HG03457 (cell line): ENCODE results near the gene APOL2.
"Not testable (repeated sequence)": the region's sequence is repeated elsewhere in the genome, so short reads cannot be mapped to it uniquely, and the experiment has no call there.

ENCODE experiments used
- ATAC-seq: cut with Tn5 transposase; IDR thresholded peaks from one replicate; pipeline ENCODE4 v1.9.1; 2021; ENCODE audit warnings: moderate number of reproducible peaks; ENCODE audit not compliant: unreplicated experiment

APOL2 gene

GRCh38 chr22:36263216-36263673 lies 23.9 kb upstream of the APOL2 start:
- ATAC-seq: not testable (repeated sequence)

GRCh38 chr22:36262307-36262706 lies 23.0 kb upstream of the APOL2 start:
- not testable (repeated sequence) for ATAC-seq

GRCh38 chr22:36261675-36262074 lies 22.3 kb upstream of the APOL2 start:
- not testable (repeated sequence) for ATAC-seq

GRCh38 chr22:36259615-36260300 lies 20.4 kb upstream of the APOL2 start:
- no peak for ATAC-seq

- no peak for ATAC-seq
Observed at GRCh38 chr22:36258701-36259614, 19.6 kb upstream of the APOL2 start.

GRCh38 chr22:36257948-36258670 lies 18.8 kb upstream of the APOL2 start:
- no peak for ATAC-seq

- no peak for ATAC-seq
Observed at GRCh38 chr22:36257308-36257707, 18.0 kb upstream of the APOL2 start.

- ATAC-seq: no peak
Observed at GRCh38 chr22:36256478-36256877, 17.2 kb upstream of the APOL2 start.

- ATAC-seq: not testable (repeated sequence)
Observed at GRCh38 chr22:36255572-36255971, 16.2 kb upstream of the APOL2 start.

DNA sequence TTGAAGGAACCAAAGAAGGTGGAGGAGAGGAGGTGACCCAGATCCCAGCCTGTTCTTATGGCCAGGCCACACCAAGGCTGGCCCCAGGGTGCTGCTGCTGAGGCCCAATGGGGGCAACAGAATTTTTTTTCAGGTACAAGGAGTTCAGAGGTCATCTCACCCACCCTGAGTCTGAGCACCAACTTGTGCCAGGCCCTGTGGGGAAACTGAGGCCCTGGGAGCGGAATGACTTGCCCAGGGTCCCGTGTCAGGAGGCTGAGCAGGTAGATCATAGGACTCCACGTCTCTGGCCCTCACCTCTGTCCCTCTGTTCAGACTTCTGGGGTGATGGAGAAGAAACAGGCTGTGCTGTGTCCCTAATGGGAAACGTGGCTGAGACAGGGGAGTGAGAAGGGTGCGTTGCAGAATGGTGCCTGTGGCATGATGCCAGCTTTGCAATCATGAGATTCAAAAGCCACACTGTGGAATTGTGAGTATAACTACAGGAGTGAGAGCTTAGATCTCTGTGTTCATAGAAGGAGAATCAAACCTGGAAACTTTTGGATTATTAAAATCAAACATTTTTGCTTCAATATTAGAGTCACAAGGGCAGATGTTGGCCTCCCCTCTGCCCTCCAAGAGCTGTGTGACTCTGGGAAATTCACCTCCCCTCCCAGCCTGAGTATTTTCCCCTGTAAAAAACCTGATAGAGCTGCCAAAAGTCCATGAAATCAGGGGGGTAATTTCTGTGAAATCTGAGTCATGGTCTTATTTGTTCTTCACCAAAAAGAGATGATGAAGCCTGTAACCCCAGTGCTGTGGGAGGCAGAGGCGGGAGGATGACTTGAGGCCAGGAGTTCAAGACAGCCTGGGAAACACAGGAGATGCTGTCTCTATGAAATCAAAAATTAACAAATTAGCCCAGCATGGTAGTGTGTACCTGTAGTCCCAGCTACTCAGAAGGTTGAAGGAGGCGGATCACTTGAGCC lies 14.5 kb upstream of the APOL2 start:
- ATAC-seq: no peak

DNA sequence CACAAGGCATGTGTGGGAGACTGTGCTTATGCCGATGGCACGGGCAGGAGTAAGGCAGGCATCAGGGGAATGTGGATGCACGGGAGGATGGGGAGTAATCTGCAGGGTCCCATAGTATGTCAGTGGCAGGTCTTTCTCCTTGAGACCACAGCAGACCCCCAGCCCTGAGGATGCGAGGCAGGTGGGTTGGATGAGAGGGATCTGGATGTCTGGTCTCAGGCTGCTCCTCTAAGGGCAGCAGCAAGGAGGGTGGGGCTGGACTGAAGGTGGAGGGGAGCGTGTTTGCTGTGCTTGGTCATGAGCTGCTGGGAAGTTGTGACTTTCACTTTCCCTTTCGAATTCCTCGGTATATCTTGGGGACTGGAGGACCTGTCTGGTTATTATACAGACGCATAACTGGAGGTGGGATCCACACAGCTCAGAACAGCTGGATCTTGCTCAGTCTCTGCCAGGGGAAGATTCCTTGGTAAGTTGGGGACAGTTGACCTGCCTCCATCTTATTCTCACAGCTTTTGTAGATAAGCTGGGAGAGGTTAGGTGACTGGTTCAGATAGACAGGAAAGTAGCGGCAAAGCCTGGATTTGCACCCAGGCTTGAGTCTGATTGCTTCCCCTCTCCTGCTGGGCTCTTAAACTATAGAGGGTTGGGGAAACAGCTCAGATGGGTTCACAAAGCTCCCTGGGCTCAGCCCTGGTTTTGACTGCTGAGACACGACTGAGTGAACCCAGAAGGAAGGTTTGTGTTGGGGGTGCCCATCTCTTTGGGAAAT lies 13.6 kb upstream of the APOL2 start, which contains the start of gene APOL1:
APOL1 (plus strand) TSS at position 380 of the 769 bp plus-strand sequence. CDS start 1,823 bp downstream, outside the sequence.
- no peak for ATAC-seq

GRCh38 chr22:36251979-36252608 lies 12.8 kb upstream of the APOL2 start:
- not testable (repeated sequence) for ATAC-seq

DNA sequence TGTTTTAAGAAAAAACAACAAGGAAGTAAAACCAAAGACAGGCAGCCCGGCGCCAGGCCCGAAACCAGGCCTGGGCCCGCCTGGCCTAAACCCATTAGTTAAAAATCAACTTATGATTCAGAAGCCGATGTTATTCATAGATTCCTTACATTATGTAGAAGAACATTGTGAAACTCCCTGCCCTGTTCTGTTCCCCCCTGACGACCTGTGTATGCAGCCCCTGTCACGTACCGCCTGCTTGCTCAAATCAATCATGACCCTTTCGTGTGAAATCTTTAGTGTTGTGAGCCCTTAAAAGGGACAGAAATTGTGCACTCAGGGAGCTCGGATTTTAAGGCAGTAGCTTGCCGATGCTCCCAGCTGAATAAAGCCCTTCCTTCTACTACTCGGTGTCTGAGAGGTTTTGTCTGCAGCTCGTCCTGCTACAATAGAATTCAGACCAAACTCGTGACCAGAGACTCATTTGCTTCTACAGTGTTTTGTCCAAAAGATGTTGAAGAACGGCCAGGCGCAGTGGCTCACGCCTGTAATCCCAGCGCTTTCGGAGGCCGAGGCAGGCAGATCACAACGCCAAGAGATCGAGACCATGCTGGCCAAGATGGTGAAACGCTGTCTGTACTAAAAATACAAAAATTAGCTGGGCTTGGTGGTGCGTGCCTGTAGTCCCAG lies 11.1 kb upstream of the APOL2 start:
- ATAC-seq: not testable (repeated sequence)

- ATAC-seq: no peak
Observed at GRCh38 chr22:36249160-36249559, 9.8 kb upstream of the APOL2 start.

DNA sequence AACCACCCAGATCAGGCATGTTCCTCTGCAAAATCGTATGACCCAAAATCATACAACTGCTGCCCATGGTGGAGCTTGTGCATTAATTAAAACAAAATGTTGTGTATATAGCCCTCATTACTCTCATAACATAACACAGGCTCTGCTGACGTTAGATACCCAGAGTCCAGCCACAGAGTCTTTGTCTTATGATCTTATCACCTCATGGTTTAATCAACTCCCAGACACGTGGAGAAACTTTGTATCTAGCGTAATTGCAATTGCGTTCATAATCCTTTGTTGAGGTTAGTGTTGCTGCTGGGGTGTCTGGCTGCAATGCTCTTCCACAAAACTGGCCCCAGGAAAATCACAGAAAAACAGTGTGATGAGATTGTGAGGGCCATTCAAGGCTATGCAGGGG lies 8.6 kb upstream of the APOL2 start:
- no peak for ATAC-seq

- no peak for ATAC-seq
Observed at GRCh38 chr22:36246718-36247117, 7.4 kb upstream of the APOL2 start.

DNA sequence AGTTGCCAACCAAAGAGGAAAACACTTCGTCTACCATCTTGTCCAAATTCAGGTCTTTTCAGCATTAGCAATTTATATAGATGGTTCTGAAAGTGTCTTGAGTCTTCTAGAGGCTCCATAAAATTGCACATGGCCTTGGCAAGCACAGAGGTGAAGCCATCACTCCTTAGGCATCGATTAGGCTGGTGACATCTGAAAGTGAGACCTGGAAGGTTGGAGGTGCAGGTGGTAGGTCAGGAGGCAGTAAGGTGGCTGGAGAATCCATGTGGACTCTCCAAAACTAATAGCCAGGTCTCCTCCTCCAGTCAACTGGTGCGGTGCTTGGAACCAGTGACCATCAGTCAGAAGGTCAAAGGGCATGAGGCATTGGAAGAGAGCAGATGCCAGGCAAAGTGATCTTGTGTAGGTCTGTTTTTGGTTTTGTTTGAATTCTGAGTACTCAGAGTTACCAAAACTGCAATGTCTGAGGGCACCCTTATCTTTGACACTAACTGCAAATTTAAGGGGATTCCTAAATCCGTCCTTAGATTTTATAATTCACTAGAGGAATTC lies 6.6 kb upstream of the APOL2 start:
- no peak for ATAC-seq
